ENCODE data around the gene C9orf72.

Gene C9orf72

GRCh38 chr9:27542508-27542907, 30.8 kb downstream of the C9orf72 start:
- Histone ChIP-seq H3K9me3 (ENCODE audit: control insufficient read depth, low read length) (no peaks in the 10 kb centered on the region), H3K9ac (no peak overlapping the region), H3K27me3 (ENCODE audit: control insufficient read depth, insufficient read depth, low read length) (no peaks in the 10 kb centered on the region), H3K36me3 (ENCODE audit: control insufficient read depth, insufficient read depth, low read length) (no peaks in the 10 kb centered on the region), H3K27ac (no peak overlapping the region), H3K4me2 (ENCODE audit: low read length) (no peak overlapping the region), H3K4me1 (no peaks in the 10 kb centered on the region), H3K4me3 (ENCODE audit: low read depth, low read length) (no peak overlapping the region), H3K79me2 (no peaks in the 10 kb centered on the region), H2AFZ (no peak overlapping the region)
- TF ChIP-seq CTCF (IDR thresholded peaks at IDR 0.05), result no peak

- Histone ChIP-seq H3K9ac (no peak overlapping the region), H3K9me3 (ENCODE audit: control insufficient read depth, low read length) (no peaks in the 10 kb centered on the region), H3K36me3 (ENCODE audit: control insufficient read depth, insufficient read depth, low read length) (no peaks in the 10 kb centered on the region), H3K27ac (no peak overlapping the region), H3K79me2 (no peaks in the 10 kb centered on the region), H3K4me2 (ENCODE audit: low read length) (no peak overlapping the region), H2AFZ (no peak overlapping the region), H3K4me1 (no peaks in the 10 kb centered on the region), H3K4me3 (ENCODE audit: low read depth, low read length) (no peak overlapping the region), H3K27me3 (ENCODE audit: control insufficient read depth, insufficient read depth, low read length) (no peaks in the 10 kb centered on the region)
- no peak for TF ChIP-seq CTCF (IDR thresholded peaks at IDR 0.05)
Measured at GRCh38 chr9:27541740-27542139, 31.5 kb downstream of the C9orf72 start.

GRCh38 chr9:27540502-27540901, 32.8 kb downstream of the C9orf72 start:
- H2AFZ ChIP-seq, result no peak overlapping the region
- no peaks in the 10 kb centered on the region for H3K27me3 ChIP-seq (ENCODE audit: control insufficient read depth, insufficient read depth, low read length)
- H3K36me3 ChIP-seq (ENCODE audit: control insufficient read depth, insufficient read depth, low read length), result no peaks in the 10 kb centered on the region
- no peaks in the 10 kb centered on the region for H3K4me1 ChIP-seq
- no peak overlapping the region for H3K4me3 ChIP-seq (ENCODE audit: low read depth, low read length)
- no peak overlapping the region for H3K9ac ChIP-seq
- no peaks in the 10 kb centered on the region for H3K9me3 ChIP-seq (ENCODE audit: control insufficient read depth, low read length)
- no peak overlapping the region for H3K27ac ChIP-seq
- no peaks in the 10 kb centered on the region for H3K79me2 ChIP-seq
- H3K4me2 ChIP-seq (ENCODE audit: low read length), result no peak overlapping the region
- no peak for TF ChIP-seq CTCF (IDR thresholded peaks at IDR 0.05)

DNA sequence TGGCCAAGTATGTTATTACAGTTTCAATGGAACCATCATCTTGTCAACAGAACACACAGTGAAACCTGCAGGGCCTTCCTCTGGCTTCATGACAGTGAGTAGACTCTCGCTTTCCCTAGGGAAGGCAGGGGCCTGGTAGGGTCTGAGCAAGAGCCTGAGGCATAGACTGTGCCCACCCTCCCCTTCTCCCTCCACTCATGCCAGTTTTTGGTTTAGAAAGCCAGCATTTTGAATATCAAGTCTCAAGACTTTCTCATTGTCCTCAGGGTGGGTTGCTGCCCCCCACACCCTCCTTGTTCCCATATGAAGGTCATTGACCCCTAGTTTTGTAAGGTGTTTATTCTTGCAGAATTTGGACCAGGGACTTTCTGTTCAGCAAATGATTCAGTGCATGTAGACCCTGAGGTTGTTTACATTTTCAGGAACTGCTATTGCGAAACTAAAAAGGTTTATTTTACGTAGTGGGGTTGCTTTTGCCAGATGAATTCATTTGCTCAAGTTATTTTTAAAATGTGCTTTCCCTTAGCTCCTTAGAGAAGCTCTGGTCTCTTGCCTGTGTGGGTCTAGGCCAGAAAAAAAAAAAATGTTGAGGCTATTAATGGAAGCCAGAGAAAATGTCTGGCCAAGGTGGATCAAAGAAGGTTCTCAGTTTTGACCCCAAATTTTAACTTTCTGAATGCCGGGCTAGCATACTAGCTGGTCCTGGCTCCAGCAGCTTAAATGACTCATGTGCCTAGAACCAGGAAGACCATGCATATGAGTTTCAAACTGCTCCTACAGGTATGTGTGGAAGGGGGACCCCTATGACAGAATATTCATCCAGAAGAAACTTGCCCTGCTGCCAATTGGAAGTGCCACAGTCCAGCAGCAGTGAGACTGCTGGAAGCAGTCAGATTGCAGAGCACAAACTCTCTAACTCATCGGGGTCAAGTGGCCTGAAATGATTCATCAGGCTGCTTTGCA, 33.5 kb downstream of the C9orf72 start:
- H3K4me3 ChIP-seq (ENCODE audit: low read depth, low read length), result no peak overlapping the region
- TF ChIP-seq CTCF (IDR thresholded peaks at IDR 0.05), result no peak
- no peaks in the 10 kb centered on the region for H3K79me2 ChIP-seq
- no peak overlapping the region for H3K4me2 ChIP-seq (ENCODE audit: low read length)
- no peak overlapping the region for H3K9ac ChIP-seq
- no peak overlapping the region for H3K27ac ChIP-seq
- H3K36me3 ChIP-seq (ENCODE audit: control insufficient read depth, insufficient read depth, low read length), result no peaks in the 10 kb centered on the region
- H3K9me3 ChIP-seq (ENCODE audit: control insufficient read depth, low read length), result no peaks in the 10 kb centered on the region
- H3K27me3 ChIP-seq (ENCODE audit: control insufficient read depth, insufficient read depth, low read length), result no peaks in the 10 kb centered on the region
- H3K4me1 ChIP-seq, result no peaks in the 10 kb centered on the region
- no peak overlapping the region for H2AFZ ChIP-seq

GRCh38 chr9:27538647-27539046, 34.6 kb downstream of the C9orf72 start:
- H3K4me1 ChIP-seq, result no peaks in the 10 kb centered on the region
- no peak overlapping the region for H3K27ac ChIP-seq
- no peak overlapping the region for H3K9ac ChIP-seq
- no peaks in the 10 kb centered on the region for H3K79me2 ChIP-seq
- H2AFZ ChIP-seq, result no peak overlapping the region
- no peak overlapping the region for H3K4me2 ChIP-seq (ENCODE audit: low read length)
- TF ChIP-seq CTCF (IDR thresholded peaks at IDR 0.05), result no peak
- no peak overlapping the region for H3K4me3 ChIP-seq (ENCODE audit: low read depth, low read length)
- H3K9me3 ChIP-seq (ENCODE audit: control insufficient read depth, low read length), result no peaks in the 10 kb centered on the region
- H3K36me3 ChIP-seq (ENCODE audit: control insufficient read depth, insufficient read depth, low read length), result no peaks in the 10 kb centered on the region
- no peaks in the 10 kb centered on the region for H3K27me3 ChIP-seq (ENCODE audit: control insufficient read depth, insufficient read depth, low read length)
